Astrocyte (in vitro differentiated cells and primary cell): ENCODE results near the gene NEBL.

Experiments used
- EZH2 ChIP-seq: IDR thresholded peaks from 2 replicates; pipeline ENCODE4 v1.6.1; 2012; ENCODE audit warnings: mild to moderate bottlenecking, low read length, inconsistent platforms; ENCODE audit not compliant: insufficient read depth
- TF ChIP-seq, protein P1 (sequence below): IDR thresholded peaks from 2 replicates; pipeline ENCODE4 v1.5.1; 2011; ENCODE audit warnings: low read depth, mild to moderate bottlenecking, inconsistent platforms, low read length, moderate library complexity; ENCODE audit not compliant: insufficient read depth

GRCh38 chr10:20935931-20936330, 38.8 kb upstream of the NEBL start:
- TF ChIP-seq, protein P1, sequence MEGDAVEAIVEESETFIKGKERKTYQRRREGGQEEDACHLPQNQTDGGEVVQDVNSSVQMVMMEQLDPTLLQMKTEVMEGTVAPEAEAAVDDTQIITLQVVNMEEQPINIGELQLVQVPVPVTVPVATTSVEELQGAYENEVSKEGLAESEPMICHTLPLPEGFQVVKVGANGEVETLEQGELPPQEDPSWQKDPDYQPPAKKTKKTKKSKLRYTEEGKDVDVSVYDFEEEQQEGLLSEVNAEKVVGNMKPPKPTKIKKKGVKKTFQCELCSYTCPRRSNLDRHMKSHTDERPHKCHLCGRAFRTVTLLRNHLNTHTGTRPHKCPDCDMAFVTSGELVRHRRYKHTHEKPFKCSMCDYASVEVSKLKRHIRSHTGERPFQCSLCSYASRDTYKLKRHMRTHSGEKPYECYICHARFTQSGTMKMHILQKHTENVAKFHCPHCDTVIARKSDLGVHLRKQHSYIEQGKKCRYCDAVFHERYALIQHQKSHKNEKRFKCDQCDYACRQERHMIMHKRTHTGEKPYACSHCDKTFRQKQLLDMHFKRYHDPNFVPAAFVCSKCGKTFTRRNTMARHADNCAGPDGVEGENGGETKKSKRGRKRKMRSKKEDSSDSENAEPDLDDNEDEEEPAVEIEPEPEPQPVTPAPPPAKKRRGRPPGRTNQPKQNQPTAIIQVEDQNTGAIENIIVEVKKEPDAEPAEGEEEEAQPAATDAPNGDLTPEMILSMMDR: no peak
- no peak for TF ChIP-seq EZH2
